HEK293 (cell line): ENCODE data around the gene ZNF232.

Source experiments
- BCL11B ChIP-seq: fragments of 450-650 bp; formaldehyde crosslinking; IDR thresholded peaks from 2 replicates; pipeline ENCODE4 v1.5.1; 2016; ENCODE audit warnings: low read depth, missing biosample characterization, missing genetic modification characterization
- FEZF1 ChIP-seq: fragments of 450-650 bp; formaldehyde crosslinking; IDR thresholded peaks from 2 replicates; pipeline ENCODE4 v1.5.1; 2016; ENCODE audit warnings: missing biosample characterization, missing genetic modification characterization
- GLIS2 ChIP-seq: fragments of 450-650 bp; formaldehyde crosslinking; IDR thresholded peaks from 2 replicates; pipeline ENCODE4 v1.5.1; 2016; ENCODE audit warnings: missing biosample characterization, missing genetic modification characterization
- HOXD13 ChIP-seq: sonication (generic); formaldehyde crosslinking; IDR thresholded peaks from 2 replicates; pipeline ENCODE4 v1.8.0; 2022; ENCODE audit warnings: missing genetic modification reagents, borderline replicate concordance
- KLF7 ChIP-seq: fragments of 450-650 bp; formaldehyde crosslinking; IDR thresholded peaks from 2 replicates; pipeline ENCODE4 v1.5.1; 2016; ENCODE audit warnings: missing biosample characterization, missing genetic modification characterization, borderline replicate concordance
- KLF9 ChIP-seq: fragments of 450-650 bp; formaldehyde crosslinking; IDR thresholded peaks from 2 replicates; pipeline ENCODE4 v1.5.1; 2016; ENCODE audit warnings: missing biosample characterization, missing genetic modification characterization, low read depth
- OSR2 ChIP-seq: fragments of 450-650 bp; formaldehyde crosslinking; IDR thresholded peaks from 2 replicates; pipeline ENCODE4 v1.5.1; 2016; ENCODE audit warnings: missing biosample characterization, missing genetic modification characterization
- REPIN1 ChIP-seq: fragments of 450-650 bp; formaldehyde crosslinking; IDR thresholded peaks from 2 replicates; pipeline ENCODE4 v1.5.1; 2017; ENCODE audit warnings: missing biosample characterization, missing genetic modification characterization, low read depth
- SCRT2 ChIP-seq: fragments of 450-650 bp; formaldehyde crosslinking; IDR thresholded peaks from 2 replicates; pipeline ENCODE4 v1.5.1; 2016; ENCODE audit warnings: missing biosample characterization, missing genetic modification characterization
- YY2 ChIP-seq: fragments of 450-650 bp; formaldehyde crosslinking; IDR thresholded peaks from 2 replicates; pipeline ENCODE4 v1.5.1; 2016; ENCODE audit warnings: missing biosample characterization, missing genetic modification characterization
- ZBTB20 ChIP-seq: fragments of 450-650 bp; formaldehyde crosslinking; IDR thresholded peaks from 2 replicates; pipeline ENCODE4 v1.5.1; 2016; ENCODE audit warnings: missing biosample characterization, missing genetic modification characterization
- ZEB2 ChIP-seq: fragments of 450-650 bp; formaldehyde crosslinking; IDR thresholded peaks from 2 replicates; pipeline ENCODE4 v1.5.1; 2016; ENCODE audit warnings: missing biosample characterization, missing genetic modification characterization
- ZNF132 ChIP-seq: fragments of 450-650 bp; formaldehyde crosslinking; IDR thresholded peaks from 2 replicates; pipeline ENCODE4 v1.5.1; 2017; ENCODE audit warnings: missing biosample characterization, missing genetic modification characterization, borderline replicate concordance
- ZNF184 ChIP-seq: fragments of 450-650 bp; IDR thresholded peaks from 2 replicates; pipeline ENCODE4 v1.5.1; 2018; ENCODE audit warnings: missing biosample characterization, mild to moderate bottlenecking, missing genetic modification characterization
- ZNF223 ChIP-seq: fragments of 450-650 bp; formaldehyde crosslinking; IDR thresholded peaks from 2 replicates; pipeline ENCODE4 v1.5.1; 2016; ENCODE audit warnings: missing biosample characterization, missing genetic modification characterization
- ZNF354C ChIP-seq: fragments of 450-650 bp; formaldehyde crosslinking; IDR thresholded peaks from 2 replicates; pipeline ENCODE4 v1.5.1; 2016; ENCODE audit warnings: missing biosample characterization, missing genetic modification characterization, low read depth, borderline replicate concordance
- ZNF48 ChIP-seq: fragments of 450-650 bp; formaldehyde crosslinking; IDR thresholded peaks from 2 replicates; pipeline ENCODE4 v1.5.1; 2016; ENCODE audit warnings: missing biosample characterization, missing genetic modification characterization
- ZNF501 ChIP-seq: fragments of 450-650 bp; formaldehyde crosslinking; IDR thresholded peaks from 2 replicates; pipeline ENCODE4 v1.5.1; 2016; ENCODE audit warnings: missing biosample characterization, missing genetic modification characterization
- ZNF560 ChIP-seq: fragments of 450-650 bp; formaldehyde crosslinking; IDR thresholded peaks from 2 replicates; pipeline ENCODE4 v1.5.1; 2017; ENCODE audit warnings: missing biosample characterization, missing genetic modification characterization, borderline replicate concordance
- ZNF596 ChIP-seq: fragments of 450-650 bp; IDR thresholded peaks from 2 replicates; pipeline ENCODE4 v1.5.0; 2018; ENCODE audit warnings: missing biosample characterization, mild to moderate bottlenecking, missing genetic modification characterization, moderate library complexity
- ZNF629 ChIP-seq: fragments of 450-650 bp; formaldehyde crosslinking; IDR thresholded peaks from 2 replicates; pipeline ENCODE4 v1.5.1; 2017; ENCODE audit warnings: missing biosample characterization, missing genetic modification characterization
- ZNF677 ChIP-seq: fragments of 450-650 bp; IDR thresholded peaks from 2 replicates; pipeline ENCODE4 v1.5.0; 2018; ENCODE audit warnings: missing biosample characterization, mild to moderate bottlenecking, missing genetic modification characterization, moderate library complexity
- ZNF76 ChIP-seq: fragments of 450-650 bp; formaldehyde crosslinking; IDR thresholded peaks from 2 replicates; pipeline ENCODE4; 2016; ENCODE audit warnings: low read depth, missing biosample characterization, missing genetic modification characterization, borderline replicate concordance
- ZNF830 ChIP-seq: fragments of 450-650 bp; IDR thresholded peaks from 2 replicates; pipeline ENCODE4 v1.5.0; 2018; ENCODE audit warnings: missing biosample characterization, missing genetic modification characterization, low read depth, mild to moderate bottlenecking, moderate library complexity
- TF ChIP-seq, protein P1 (sequence below): fragments of 450-650 bp; formaldehyde crosslinking; IDR thresholded peaks from 2 replicates; pipeline ENCODE4 v1.5.1; 2016; ENCODE audit warnings: missing biosample characterization, missing genetic modification characterization
- TF ChIP-seq, protein P2 (sequence below): fragments of 450-650 bp; formaldehyde crosslinking; IDR thresholded peaks from 2 replicates; pipeline ENCODE4 v1.5.1; 2016; ENCODE audit warnings: missing biosample characterization, missing genetic modification characterization
- TF ChIP-seq, protein P3 (sequence below): IDR thresholded peaks from 2 replicates; pipeline ENCODE4 v1.6.1; 2011; ENCODE audit warnings: mild to moderate bottlenecking, low read depth, low read length, borderline replicate concordance
- TF ChIP-seq, protein P4 (sequence below): fragments of 450-650 bp; formaldehyde crosslinking; IDR thresholded peaks from 2 replicates; pipeline ENCODE4 v1.5.1; 2016; ENCODE audit warnings: missing biosample characterization, missing genetic modification characterization, low read depth
- TF ChIP-seq, protein P5 (sequence below): fragments of 450-650 bp; formaldehyde crosslinking; IDR thresholded peaks from 2 replicates; pipeline ENCODE4 v1.5.1; 2016; ENCODE audit warnings: missing biosample characterization, missing genetic modification characterization

ZNF232 gene

DNA sequence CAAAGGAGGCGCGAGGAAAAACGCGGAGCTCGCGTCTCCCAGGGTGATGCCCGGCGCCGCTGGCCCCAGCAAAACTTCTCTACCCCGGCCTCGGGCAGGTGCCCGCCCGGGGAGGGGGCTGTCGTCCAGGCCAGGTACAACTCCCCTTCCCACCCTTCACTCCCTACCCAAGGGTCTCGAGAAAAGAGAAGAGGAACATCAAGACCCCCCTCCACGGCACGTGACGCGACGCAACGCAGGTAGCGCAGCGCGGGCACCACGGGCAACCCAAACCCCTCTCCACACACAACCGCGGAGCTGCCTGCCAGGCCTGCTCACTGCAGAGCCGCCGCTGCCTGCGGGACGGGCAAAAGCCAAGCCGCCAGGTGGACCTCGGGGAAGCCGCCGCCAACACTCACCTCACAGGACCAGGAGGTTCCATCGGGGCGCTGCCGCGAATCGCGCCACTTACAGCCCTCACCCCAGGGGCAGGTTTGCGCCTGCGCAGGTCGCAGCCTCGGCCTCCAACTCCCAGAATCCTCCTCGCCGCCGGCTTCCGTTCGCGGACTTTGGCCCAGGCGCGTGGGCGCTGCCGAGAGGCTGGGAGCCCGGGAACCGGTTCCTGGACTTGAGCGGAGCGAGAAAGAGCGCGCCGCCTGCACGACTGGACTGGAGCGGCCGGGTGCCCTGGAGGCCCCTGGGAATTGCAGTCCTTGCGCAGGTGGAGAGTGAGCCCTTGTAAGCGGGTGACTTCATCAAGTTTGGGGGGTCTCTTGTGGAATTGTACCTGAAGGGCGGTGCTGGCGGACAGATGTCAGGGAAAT, at the start of gene ZNF232 (continued):
- TF ChIP-seq FEZF1 (tag by site-specific recombination) (peak; percentile 89), ZNF596 (tag by site-specific recombination) (no peak), ZNF132 (tag by site-specific recombination) (no peak), ZEB2 (tag by site-specific recombination) (peak; percentile 65), GLIS2 (tag by site-specific recombination) (peak; percentile 61; the same call in 1 of the 2 replicates), OSR2 (tag by site-specific recombination) (peak; percentile 75), ZNF48 (no peak), ZNF629 (tag by site-specific recombination) (0 out of 2 replicates have a peak, but pooled peaks have one; percentile 11), HOXD13 (CRISPR knock-in tag) (no peak), YY2 (tag by site-specific recombination) (no peak), KLF7 (tag by site-specific recombination) (0 out of 2 replicates have a peak, but pooled peaks have one; percentile 44), REPIN1 (tag by site-specific recombination) (no peak), ZNF501 (tag by site-specific recombination) (peak; percentile 52; the same call in 1 of the 2 replicates), ZBTB20 (tag by site-specific recombination) (peak; percentile 100), ZNF354C (tag by site-specific recombination) (no peak), BCL11B (no peak), ZNF76 (tag by site-specific recombination) (peak; percentile 96), ZNF830 (no peak), ZNF560 (no peak), SCRT2 (tag by site-specific recombination) (no peak), ZNF677 (tag by site-specific recombination) (no peak), ZNF184 (tag by site-specific recombination) (no peak), KLF9 (no peak), ZNF223 (tag by site-specific recombination) (no peak)
- TF ChIP-seq, protein P1, sequence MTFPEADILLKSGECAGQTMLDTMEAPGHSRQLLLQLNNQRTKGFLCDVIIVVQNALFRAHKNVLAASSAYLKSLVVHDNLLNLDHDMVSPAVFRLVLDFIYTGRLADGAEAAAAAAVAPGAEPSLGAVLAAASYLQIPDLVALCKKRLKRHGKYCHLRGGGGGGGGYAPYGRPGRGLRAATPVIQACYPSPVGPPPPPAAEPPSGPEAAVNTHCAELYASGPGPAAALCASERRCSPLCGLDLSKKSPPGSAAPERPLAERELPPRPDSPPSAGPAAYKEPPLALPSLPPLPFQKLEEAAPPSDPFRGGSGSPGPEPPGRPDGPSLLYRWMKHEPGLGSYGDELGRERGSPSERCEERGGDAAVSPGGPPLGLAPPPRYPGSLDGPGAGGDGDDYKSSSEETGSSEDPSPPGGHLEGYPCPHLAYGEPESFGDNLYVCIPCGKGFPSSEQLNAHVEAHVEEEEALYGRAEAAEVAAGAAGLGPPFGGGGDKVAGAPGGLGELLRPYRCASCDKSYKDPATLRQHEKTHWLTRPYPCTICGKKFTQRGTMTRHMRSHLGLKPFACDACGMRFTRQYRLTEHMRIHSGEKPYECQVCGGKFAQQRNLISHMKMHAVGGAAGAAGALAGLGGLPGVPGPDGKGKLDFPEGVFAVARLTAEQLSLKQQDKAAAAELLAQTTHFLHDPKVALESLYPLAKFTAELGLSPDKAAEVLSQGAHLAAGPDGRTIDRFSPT = peak; percentile 85
- TF ChIP-seq, protein P2, sequence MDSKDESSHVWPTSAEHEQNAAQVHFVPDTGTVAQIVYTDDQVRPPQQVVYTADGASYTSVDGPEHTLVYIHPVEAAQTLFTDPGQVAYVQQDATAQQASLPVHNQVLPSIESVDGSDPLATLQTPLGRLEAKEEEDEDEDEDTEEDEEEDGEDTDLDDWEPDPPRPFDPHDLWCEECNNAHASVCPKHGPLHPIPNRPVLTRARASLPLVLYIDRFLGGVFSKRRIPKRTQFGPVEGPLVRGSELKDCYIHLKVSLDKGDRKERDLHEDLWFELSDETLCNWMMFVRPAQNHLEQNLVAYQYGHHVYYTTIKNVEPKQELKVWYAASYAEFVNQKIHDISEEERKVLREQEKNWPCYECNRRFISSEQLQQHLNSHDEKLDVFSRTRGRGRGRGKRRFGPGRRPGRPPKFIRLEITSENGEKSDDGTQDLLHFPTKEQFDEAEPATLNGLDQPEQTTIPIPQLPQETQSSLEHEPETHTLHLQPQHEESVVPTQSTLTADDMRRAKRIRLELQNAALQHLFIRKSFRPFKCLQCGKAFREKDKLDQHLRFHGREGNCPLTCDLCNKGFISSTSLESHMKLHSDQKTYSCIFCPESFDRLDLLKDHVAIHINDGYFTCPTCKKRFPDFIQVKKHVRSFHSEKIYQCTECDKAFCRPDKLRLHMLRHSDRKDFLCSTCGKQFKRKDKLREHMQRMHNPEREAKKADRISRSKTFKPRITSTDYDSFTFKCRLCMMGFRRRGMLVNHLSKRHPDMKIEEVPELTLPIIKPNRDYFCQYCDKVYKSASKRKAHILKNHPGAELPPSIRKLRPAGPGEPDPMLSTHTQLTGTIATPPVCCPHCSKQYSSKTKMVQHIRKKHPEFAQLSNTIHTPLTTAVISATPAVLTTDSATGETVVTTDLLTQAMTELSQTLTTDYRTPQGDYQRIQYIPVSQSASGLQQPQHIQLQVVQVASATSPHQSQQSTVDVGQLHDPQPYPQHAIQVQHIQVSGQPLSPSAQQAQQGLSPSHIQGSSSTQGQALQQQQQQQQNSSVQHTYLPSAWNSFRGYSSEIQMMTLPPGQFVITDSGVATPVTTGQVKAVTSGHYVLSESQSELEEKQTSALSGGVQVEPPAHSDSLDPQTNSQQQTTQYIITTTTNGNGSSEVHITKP (tag by site-specific recombination) = no peak
- TF ChIP-seq, protein P3, sequence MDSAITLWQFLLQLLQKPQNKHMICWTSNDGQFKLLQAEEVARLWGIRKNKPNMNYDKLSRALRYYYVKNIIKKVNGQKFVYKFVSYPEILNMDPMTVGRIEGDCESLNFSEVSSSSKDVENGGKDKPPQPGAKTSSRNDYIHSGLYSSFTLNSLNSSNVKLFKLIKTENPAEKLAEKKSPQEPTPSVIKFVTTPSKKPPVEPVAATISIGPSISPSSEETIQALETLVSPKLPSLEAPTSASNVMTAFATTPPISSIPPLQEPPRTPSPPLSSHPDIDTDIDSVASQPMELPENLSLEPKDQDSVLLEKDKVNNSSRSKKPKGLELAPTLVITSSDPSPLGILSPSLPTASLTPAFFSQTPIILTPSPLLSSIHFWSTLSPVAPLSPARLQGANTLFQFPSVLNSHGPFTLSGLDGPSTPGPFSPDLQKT = no peak
- TF ChIP-seq, protein P4, sequence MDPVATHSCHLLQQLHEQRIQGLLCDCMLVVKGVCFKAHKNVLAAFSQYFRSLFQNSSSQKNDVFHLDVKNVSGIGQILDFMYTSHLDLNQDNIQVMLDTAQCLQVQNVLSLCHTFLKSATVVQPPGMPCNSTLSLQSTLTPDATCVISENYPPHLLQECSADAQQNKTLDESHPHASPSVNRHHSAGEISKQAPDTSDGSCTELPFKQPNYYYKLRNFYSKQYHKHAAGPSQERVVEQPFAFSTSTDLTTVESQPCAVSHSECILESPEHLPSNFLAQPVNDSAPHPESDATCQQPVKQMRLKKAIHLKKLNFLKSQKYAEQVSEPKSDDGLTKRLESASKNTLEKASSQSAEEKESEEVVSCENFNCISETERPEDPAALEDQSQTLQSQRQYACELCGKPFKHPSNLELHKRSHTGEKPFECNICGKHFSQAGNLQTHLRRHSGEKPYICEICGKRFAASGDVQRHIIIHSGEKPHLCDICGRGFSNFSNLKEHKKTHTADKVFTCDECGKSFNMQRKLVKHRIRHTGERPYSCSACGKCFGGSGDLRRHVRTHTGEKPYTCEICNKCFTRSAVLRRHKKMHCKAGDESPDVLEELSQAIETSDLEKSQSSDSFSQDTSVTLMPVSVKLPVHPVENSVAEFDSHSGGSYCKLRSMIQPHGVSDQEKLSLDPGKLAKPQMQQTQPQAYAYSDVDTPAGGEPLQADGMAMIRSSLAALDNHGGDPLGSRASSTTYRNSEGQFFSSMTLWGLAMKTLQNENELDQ (tag by site-specific recombination) = no peak
- TF ChIP-seq, protein P5, sequence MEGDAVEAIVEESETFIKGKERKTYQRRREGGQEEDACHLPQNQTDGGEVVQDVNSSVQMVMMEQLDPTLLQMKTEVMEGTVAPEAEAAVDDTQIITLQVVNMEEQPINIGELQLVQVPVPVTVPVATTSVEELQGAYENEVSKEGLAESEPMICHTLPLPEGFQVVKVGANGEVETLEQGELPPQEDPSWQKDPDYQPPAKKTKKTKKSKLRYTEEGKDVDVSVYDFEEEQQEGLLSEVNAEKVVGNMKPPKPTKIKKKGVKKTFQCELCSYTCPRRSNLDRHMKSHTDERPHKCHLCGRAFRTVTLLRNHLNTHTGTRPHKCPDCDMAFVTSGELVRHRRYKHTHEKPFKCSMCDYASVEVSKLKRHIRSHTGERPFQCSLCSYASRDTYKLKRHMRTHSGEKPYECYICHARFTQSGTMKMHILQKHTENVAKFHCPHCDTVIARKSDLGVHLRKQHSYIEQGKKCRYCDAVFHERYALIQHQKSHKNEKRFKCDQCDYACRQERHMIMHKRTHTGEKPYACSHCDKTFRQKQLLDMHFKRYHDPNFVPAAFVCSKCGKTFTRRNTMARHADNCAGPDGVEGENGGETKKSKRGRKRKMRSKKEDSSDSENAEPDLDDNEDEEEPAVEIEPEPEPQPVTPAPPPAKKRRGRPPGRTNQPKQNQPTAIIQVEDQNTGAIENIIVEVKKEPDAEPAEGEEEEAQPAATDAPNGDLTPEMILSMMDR = peak; percentile 71; the same call in 1 of the 2 replicates
